ENCODE data around the gene NOL7. TPM values are rescaled to one million over a fixed set of nuclear protein-coding genes. Genes with fewer than 3 reads are reported as not detected.
A peak's percentile ranks its signal among the peaks of the same experiment; 100 is the strongest.

NOL7 gene
- total and polyA plus RNA-seq, 5 donors from 2014 or later = 50.2 to 145 (median 128) TPM

DNA sequence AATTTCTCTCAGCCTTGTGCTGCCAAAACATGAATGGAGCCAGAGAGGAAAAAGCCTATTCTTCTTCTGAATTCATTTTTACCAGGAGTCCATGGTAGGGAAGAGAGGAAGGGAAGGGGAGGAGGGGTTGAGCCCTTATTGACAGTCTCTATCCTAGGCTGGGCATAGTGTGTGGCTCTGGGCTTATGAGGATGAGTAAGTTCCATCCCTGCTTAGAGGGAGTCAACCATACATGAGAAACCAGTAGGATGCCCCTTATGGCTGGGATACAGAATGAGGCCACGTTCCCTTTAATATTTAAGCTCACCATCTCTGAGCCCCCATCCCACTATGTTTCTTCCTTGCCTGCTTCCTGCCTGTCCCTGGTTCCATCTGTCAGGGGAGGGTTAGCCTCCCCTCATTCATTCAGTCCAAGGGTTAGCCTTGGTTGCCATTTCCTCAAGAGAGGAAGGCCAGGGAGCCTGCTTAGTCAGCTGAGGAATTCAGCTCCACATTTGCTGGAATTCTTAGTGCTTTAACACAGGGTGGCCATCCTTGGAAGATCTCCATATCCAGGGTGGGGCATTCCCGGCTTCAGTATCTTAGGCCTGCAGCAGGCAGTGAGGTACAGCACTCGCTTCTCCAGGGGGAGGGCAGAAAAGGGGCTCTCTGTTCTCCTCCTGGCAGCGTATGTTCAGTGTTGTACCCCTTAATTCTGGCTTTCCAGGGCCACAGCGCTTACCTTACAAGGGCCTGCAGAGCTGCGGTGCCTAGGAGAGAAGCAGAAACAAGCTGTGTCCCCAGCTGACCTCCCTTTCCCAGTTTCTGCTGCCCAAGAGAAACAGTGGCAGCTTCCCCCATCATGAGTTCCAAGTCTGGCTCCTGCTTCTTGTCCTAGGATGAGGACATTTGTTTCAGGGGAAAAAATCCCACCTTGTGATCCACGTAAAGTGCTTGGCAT is 28.3 kb upstream of the NOL7 start:
- H3K36me3 Mint-ChIP-seq = peaks cover 42% of the 10 kb centered on the region
- H3K27ac Mint-ChIP-seq = no peak overlapping the region
- Histone ChIP-seq H3K4me3 (ENCODE audit: low read depth, low read length) (no peak overlapping the region), H3K27ac (ENCODE audit: insufficient read depth, low read length, poor library complexity, severe bottlenecking) (no peak overlapping the region), H3K9me3 (ENCODE audit: control insufficient read depth in 2 of 2, low read length in 2 of 2) (no peaks in the 10 kb centered on the region), H3K27me3 (ENCODE audit: control insufficient read depth, insufficient read depth, low read length) (no peaks in the 10 kb centered on the region), H3K4me1 (ENCODE audit: control insufficient read depth, insufficient read depth, low read length, poor library complexity, severe bottlenecking) (no peaks in the 10 kb centered on the region), H3K36me3 (ENCODE audit: control insufficient read depth, insufficient read depth, low read length) (peaks cover 25% of the 10 kb centered on the region)
- no peaks in the 10 kb centered on the region for H3K9me3 Mint-ChIP-seq
- ATAC-seq (ENCODE audit: low read depth in 2 of 2) (no peak), DNase-seq (no peak)
- H3K27me3 Mint-ChIP-seq = no peaks in the 10 kb centered on the region
- H3K4me3 Mint-ChIP-seq = no peak overlapping the region
- H3K4me1 Mint-ChIP-seq = peaks cover 0 to 5% (median 4%) of the 10 kb centered on the region in 4 donors

DNA sequence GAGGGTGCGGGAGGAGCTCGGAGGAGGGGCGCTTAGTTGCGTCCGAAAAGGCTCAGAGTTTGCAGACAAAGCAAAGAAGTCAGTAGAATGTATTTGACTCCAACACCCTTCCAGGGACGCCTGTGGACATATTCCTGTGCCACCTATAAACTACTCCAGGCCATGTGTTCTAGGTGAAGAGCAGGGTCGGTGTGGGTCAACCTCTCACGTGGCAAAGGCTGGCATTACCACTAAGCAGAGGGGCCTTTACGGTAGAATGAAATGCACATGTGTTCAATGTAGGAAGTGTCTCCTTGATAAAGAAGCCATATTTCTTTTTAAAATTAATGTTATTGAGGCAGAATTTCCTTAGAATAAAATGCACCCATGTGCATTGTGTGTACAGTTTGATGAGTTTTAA is 25.3 kb upstream of the NOL7 start:
- no peak overlapping the region for H3K27ac Mint-ChIP-seq
- no peak overlapping the region for H3K4me3 ChIP-seq (ENCODE audit: low read depth, low read length)
- no peaks in the 10 kb centered on the region for H3K27me3 ChIP-seq (ENCODE audit: control insufficient read depth, insufficient read depth, low read length)
- no peak overlapping the region for H3K4me3 Mint-ChIP-seq
- H3K9me3 Mint-ChIP-seq = no peaks in the 10 kb centered on the region
- ATAC-seq (ENCODE audit: low read depth in 2 of 2) (no peak), DNase-seq (no peak)
- peaks cover 0 to 9% (median 4%) of the 10 kb centered on the region in 4 donors for H3K4me1 Mint-ChIP-seq
- peaks cover 35% of the 10 kb centered on the region for H3K36me3 Mint-ChIP-seq
- no peaks in the 10 kb centered on the region for H3K27me3 Mint-ChIP-seq
- H3K36me3 ChIP-seq (ENCODE audit: control insufficient read depth, insufficient read depth, low read length) = peaks cover 26% of the 10 kb centered on the region
- H3K9me3 ChIP-seq (ENCODE audit: control insufficient read depth in 2 of 2, low read length in 2 of 2) = no peaks in the 10 kb centered on the region
- H3K27ac ChIP-seq (ENCODE audit: insufficient read depth, low read length, poor library complexity, severe bottlenecking) = no peak overlapping the region
- no peaks in the 10 kb centered on the region for H3K4me1 ChIP-seq (ENCODE audit: control insufficient read depth, insufficient read depth, low read length, poor library complexity, severe bottlenecking)

DNA sequence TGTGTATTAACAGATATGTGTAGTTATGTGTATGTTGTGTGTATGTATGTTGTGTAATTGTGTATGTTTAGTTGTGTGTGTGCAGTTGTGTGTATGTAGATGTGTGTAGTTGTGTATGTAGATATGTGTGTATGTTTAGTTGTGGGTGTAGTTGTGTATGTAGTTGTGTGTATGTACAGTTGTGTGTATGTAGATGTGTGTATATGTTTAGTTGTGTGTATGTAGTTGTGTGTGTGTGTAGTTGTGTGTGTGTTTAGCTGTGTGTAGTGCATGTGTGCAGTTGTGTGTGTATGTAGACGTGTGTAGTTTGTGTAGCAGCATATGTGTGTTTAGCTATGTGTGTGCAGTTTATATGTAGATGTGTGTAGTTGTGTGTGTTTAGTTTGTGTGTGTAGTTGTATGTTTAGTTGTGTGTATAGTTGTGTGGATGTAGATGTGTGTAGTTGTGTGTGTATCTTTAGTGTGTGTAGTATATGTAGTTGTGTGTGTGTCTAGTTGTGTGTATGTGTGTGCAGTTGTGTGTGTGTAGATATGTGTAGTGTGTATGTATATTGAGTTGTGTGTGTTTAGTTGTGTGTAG is 24.5 kb upstream of the NOL7 start:
- Histone ChIP-seq H3K9me3 (ENCODE audit: control insufficient read depth in 2 of 2, low read length in 2 of 2) (no peaks in the 10 kb centered on the region), H3K4me1 (ENCODE audit: control insufficient read depth, insufficient read depth, low read length, poor library complexity, severe bottlenecking) (no peaks in the 10 kb centered on the region), H3K4me3 (ENCODE audit: low read depth, low read length) (no peak overlapping the region), H3K27ac (ENCODE audit: insufficient read depth, low read length, poor library complexity, severe bottlenecking) (no peak overlapping the region), H3K36me3 (ENCODE audit: control insufficient read depth, insufficient read depth, low read length) (peaks cover 29% of the 10 kb centered on the region), H3K27me3 (ENCODE audit: control insufficient read depth, insufficient read depth, low read length) (no peaks in the 10 kb centered on the region)
- DNase-seq = no peak
- Mint-ChIP-seq H3K9me3 (no peaks in the 10 kb centered on the region), H3K27ac (no peak overlapping the region), H3K4me1 (peaks cover 0 to 13% (median 4%) of the 10 kb centered on the region in 4 donors), H3K27me3 (no peaks in the 10 kb centered on the region), H3K36me3 (peaks cover 34% of the 10 kb centered on the region), H3K4me3 (no peak overlapping the region)
- no peak for ATAC-seq (ENCODE audit: low read depth in 2 of 2)

DNA sequence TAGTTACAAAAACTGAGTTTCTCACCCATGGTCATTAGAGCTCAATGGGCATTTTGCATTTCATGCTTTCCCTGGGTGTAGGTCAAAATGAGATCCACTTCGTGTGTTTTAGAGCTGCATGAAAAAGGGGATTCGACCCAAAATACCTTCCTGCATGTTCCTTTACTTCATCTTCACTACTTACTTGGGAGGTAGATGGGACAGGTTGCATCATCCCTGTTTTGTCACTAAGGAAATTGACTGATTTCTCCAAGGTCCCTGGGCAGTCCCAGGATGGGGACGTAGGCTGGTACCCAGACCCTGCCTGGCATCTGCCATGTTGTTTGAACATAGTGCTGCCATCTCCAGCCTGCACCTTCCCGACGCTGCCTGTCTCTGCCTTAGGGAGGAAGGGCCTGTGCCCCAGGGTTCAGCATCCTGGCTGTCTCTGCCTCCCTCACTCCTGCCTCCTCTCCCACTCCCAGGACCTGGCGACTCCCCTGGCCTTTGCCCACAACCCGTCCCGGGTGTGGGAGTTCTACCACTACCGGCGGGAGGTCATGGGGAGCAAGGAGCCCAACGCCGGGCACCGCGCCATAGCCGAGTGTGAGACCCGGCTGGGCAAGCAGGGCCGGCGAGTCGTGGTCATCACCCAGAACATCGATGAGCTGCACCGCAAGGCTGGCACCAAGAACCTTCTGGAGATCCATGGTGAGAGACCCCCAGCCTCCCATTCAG is 23.8 kb upstream of the NOL7 start:
- peaks cover 32% of the 10 kb centered on the region for H3K36me3 Mint-ChIP-seq

DNA sequence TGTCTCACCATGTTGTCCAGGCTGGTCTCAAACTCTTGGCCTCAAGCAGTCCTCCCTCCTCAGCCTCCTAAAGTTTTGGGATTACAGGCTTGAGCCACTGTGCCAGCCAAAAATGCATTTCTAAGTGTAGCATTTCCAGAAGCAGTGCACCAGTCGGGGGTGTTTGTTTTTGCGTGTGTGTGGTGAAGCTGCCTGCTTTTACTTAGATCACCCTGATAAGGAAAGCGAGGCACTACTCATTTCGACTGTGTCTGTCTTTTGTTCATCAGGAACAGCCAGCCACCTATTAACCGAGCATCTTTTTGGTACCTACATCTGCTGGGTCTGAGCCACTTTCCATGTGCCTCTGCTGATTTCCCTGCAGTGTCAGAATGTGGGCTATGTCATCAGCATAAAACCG is 22.0 kb upstream of the NOL7 start:
- Mint-ChIP-seq H3K27me3 (no peaks in the 10 kb centered on the region), H3K9me3 (no peaks in the 10 kb centered on the region), H3K27ac (peak overlapping the region in 1 of 3 donors; percentile 46), H3K36me3 (peaks cover 33% of the 10 kb centered on the region), H3K4me1 (peaks cover 0 to 11% (median 2%) of the 10 kb centered on the region in 4 donors), H3K4me3 (no peak overlapping the region)
- no peaks in the 10 kb centered on the region for H3K27me3 ChIP-seq (ENCODE audit: control insufficient read depth, insufficient read depth, low read length)
- H3K27ac ChIP-seq (ENCODE audit: insufficient read depth, low read length, poor library complexity, severe bottlenecking) = no peak overlapping the region
- no peaks in the 10 kb centered on the region for H3K4me1 ChIP-seq (ENCODE audit: control insufficient read depth, insufficient read depth, low read length, poor library complexity, severe bottlenecking)
- no peak overlapping the region for H3K4me3 ChIP-seq (ENCODE audit: low read depth, low read length)
- DNase-seq (no peak), ATAC-seq (ENCODE audit: low read depth in 2 of 2) (no peak)
- no peaks in the 10 kb centered on the region for H3K9me3 ChIP-seq (ENCODE audit: control insufficient read depth in 2 of 2, low read length in 2 of 2)
- peaks cover 31% of the 10 kb centered on the region for H3K36me3 ChIP-seq (ENCODE audit: control insufficient read depth, insufficient read depth, low read length)

More for the DNA sequence above, 23.8 kb upstream of the NOL7 start:
- H3K4me1 Mint-ChIP-seq = peaks cover 0 to 14% (median 2%) of the 10 kb centered on the region in 4 donors
- ATAC-seq (ENCODE audit: low read depth in 2 of 2) (no peak), DNase-seq (no peak)
- Histone ChIP-seq H3K27me3 (ENCODE audit: control insufficient read depth, insufficient read depth, low read length) (no peaks in the 10 kb centered on the region), H3K4me1 (ENCODE audit: control insufficient read depth, insufficient read depth, low read length, poor library complexity, severe bottlenecking) (no peaks in the 10 kb centered on the region), H3K4me3 (ENCODE audit: low read depth, low read length) (no peak overlapping the region), H3K9me3 (ENCODE audit: control insufficient read depth in 2 of 2, low read length in 2 of 2) (no peaks in the 10 kb centered on the region), H3K27ac (ENCODE audit: insufficient read depth, low read length, poor library complexity, severe bottlenecking) (no peak overlapping the region), H3K36me3 (ENCODE audit: control insufficient read depth, insufficient read depth, low read length) (peaks cover 31% of the 10 kb centered on the region)
- H3K9me3 Mint-ChIP-seq = no peaks in the 10 kb centered on the region
- no peaks in the 10 kb centered on the region for H3K27me3 Mint-ChIP-seq
- no peak overlapping the region for H3K4me3 Mint-ChIP-seq
- H3K27ac Mint-ChIP-seq = no peak overlapping the region

DNA sequence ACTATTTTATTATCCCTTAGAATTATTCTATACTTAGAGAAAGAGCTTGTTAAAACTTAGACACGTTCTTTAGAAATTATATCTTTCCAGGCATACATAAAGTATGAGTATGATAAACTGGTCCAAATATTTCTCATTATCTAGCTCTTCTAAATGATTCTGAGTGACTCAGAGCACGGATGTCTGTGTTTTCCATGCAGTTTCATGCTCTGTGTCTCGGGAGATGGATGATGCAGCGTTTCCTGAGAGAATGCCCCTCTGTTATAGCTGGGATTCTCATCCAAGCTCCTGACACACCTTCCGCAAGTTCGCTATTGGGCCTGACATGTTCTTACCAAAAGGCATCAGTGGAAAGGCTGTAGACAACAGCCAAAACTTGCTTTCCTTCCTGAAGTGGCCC is 21.4 kb upstream of the NOL7 start:
- Mint-ChIP-seq H3K4me3 (no peak overlapping the region), H3K27ac (no peak overlapping the region), H3K4me1 (peaks cover 0 to 11% (median 2%) of the 10 kb centered on the region in 4 donors), H3K9me3 (no peaks in the 10 kb centered on the region), H3K27me3 (no peaks in the 10 kb centered on the region), H3K36me3 (peaks cover 31% of the 10 kb centered on the region)
- no peak overlapping the region for H3K4me3 ChIP-seq (ENCODE audit: low read depth, low read length)
- no peak for DNase-seq
- H3K27me3 ChIP-seq (ENCODE audit: control insufficient read depth, insufficient read depth, low read length) = no peaks in the 10 kb centered on the region
- peaks cover 32% of the 10 kb centered on the region for H3K36me3 ChIP-seq (ENCODE audit: control insufficient read depth, insufficient read depth, low read length)
- no peaks in the 10 kb centered on the region for H3K4me1 ChIP-seq (ENCODE audit: control insufficient read depth, insufficient read depth, low read length, poor library complexity, severe bottlenecking)
- no peak overlapping the region for H3K27ac ChIP-seq (ENCODE audit: insufficient read depth, low read length, poor library complexity, severe bottlenecking)
- no peaks in the 10 kb centered on the region for H3K9me3 ChIP-seq (ENCODE audit: control insufficient read depth in 2 of 2, low read length in 2 of 2)
- no peak for ATAC-seq (ENCODE audit: low read depth in 2 of 2)

DNA sequence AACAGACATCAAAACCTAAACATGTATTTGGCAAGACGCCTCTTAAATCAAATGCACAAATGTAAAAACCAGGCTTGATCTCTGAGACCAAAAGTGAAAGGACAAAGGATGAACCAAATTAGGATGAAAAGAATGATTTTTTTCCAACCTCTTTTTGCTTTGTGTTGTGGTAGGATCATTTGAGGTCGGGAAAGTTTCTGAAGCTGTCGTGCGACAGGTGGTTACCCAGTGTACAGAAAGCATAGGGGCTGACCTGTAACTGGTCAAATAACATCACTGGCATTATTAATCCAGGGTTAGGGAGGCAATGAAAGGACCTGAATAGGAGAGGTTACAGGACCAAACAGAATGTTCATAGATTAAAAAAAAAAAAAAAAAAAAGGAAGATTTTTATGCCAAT is 18.1 kb upstream of the NOL7 start:
- no peak for ATAC-seq (ENCODE audit: low read depth in 2 of 2)

More for the DNA sequence above, 18.1 kb upstream of the NOL7 start:
- Mint-ChIP-seq H3K9me3 (no peaks in the 10 kb centered on the region), H3K27ac (no peak overlapping the region), H3K4me1 (peaks cover 0 to 11% (median 2%) of the 10 kb centered on the region in 4 donors), H3K27me3 (no peaks in the 10 kb centered on the region), H3K4me3 (no peak overlapping the region), H3K36me3 (peaks cover 56% of the 10 kb centered on the region)
- no peak overlapping the region for H3K27ac ChIP-seq (ENCODE audit: insufficient read depth, low read length, poor library complexity, severe bottlenecking)
- no peak overlapping the region for H3K4me3 ChIP-seq (ENCODE audit: low read depth, low read length)
- peaks cover 36% of the 10 kb centered on the region for H3K36me3 ChIP-seq (ENCODE audit: control insufficient read depth, insufficient read depth, low read length)
- no peaks in the 10 kb centered on the region for H3K9me3 ChIP-seq (ENCODE audit: control insufficient read depth in 2 of 2, low read length in 2 of 2)
- H3K4me1 ChIP-seq (ENCODE audit: control insufficient read depth, insufficient read depth, low read length, poor library complexity, severe bottlenecking) = no peaks in the 10 kb centered on the region
- no peak for DNase-seq
- no peaks in the 10 kb centered on the region for H3K27me3 ChIP-seq (ENCODE audit: control insufficient read depth, insufficient read depth, low read length)

Data from CD4-positive, CD25-positive, alpha-beta regulatory T cell (primary cell).